Activated CD4-positive, alpha-beta T cell treated with anti-CD3 and anti-CD28 coated beads, Interleukin-2, amount 10 ng/mL, durations not matched to agents 7 days and 5 days (primary cell): ENCODE data around the gene ZBTB17. TPM values are rescaled to one million over a fixed set of nuclear protein-coding genes. Genes with fewer than 3 reads are reported as not detected.

Experiments used
- CTCF ChIA-PET: fragments of 350-600 bp; sonication (Branson Sonifier 250); formaldehyde crosslinking; loops from one replicate; lab custom pipeline; 2021; ENCODE audit warnings: antibody characterized with exemption; lab: Charles Lee
- POLR2A ChIA-PET: fragments of 350-600 bp; sonication (Branson Sonifier 250); formaldehyde crosslinking; loops from one replicate; lab custom pipeline; 2021; ENCODE audit warnings: antibody characterized with exemption; lab: Charles Lee
- DNase-seq: peaks from one replicate; pipeline ENCODE4 v3.0.0-alpha.2; 2020
- H3K27ac Mint-ChIP-seq: one replicate; pipeline ENCODE4 v1.8.0; 2021; ENCODE audit warnings: mild to moderate bottlenecking, moderate library complexity, mixed read lengths
- H3K27me3 Mint-ChIP-seq: one replicate; pipeline ENCODE4 v1.8.0; 2021; ENCODE audit warnings: mixed read lengths
- H3K36me3 Mint-ChIP-seq: one replicate; pipeline ENCODE4 v1.8.0; 2021; ENCODE audit warnings: low read depth, mixed read lengths
- H3K4me1 Mint-ChIP-seq: one replicate; pipeline ENCODE4 v1.8.0; 2021; ENCODE audit warnings: mixed read lengths
- H3K4me3 Mint-ChIP-seq: one replicate; pipeline ENCODE4 v1.8.0; 2021; ENCODE audit warnings: mild to moderate bottlenecking, moderate library complexity, mixed read lengths
- H3K9me3 Mint-ChIP-seq: one replicate; pipeline ENCODE4 v1.8.0; 2021; ENCODE audit warnings: mixed read lengths
- total RNA-seq, 2 experiments: library from RNA; stranded (reverse); gene quantifications; one replicate each; pipeline ENCODE4 v1.2.3, GENCODE V29; 2021

Gene ZBTB17
- total RNA-seq, 2 experiments from 2014 or later, result 34.8 to 38.8 TPM

- Mint-ChIP-seq H3K4me3 (no peak overlapping the region), H3K4me1 (peaks cover 32% of the 10 kb centered on the region), H3K9me3 (no peaks in the 10 kb centered on the region), H3K27ac (no peak overlapping the region), H3K36me3 (peaks cover 21% of the 10 kb centered on the region), H3K27me3 (no peaks in the 10 kb centered on the region)
- POLR2A ChIA-PET, result no interaction called here
- CTCF ChIA-PET, result no interaction called here
- no peak for DNase-seq
Observed at GRCh38 chr1:15945832-15946448, 30.0 kb downstream of the ZBTB17 start.

GRCh38 chr1:15945011-15945831, 30.7 kb downstream of the ZBTB17 start:
- DNase-seq, result no peak
- ChIA-PET CTCF (no interaction called here), POLR2A (no interaction called here)
- no peaks in the 10 kb centered on the region for H3K27me3 Mint-ChIP-seq
- peaks cover 25% of the 10 kb centered on the region for H3K36me3 Mint-ChIP-seq
- no peak overlapping the region for H3K27ac Mint-ChIP-seq
- no peaks in the 10 kb centered on the region for H3K9me3 Mint-ChIP-seq
- H3K4me1 Mint-ChIP-seq, result peaks cover 25% of the 10 kb centered on the region
- H3K4me3 Mint-ChIP-seq, result no peak overlapping the region

GRCh38 chr1:15944308-15945010, 31.4 kb downstream of the ZBTB17 start:
- H3K4me3 Mint-ChIP-seq, result no peak overlapping the region
- peaks cover 30% of the 10 kb centered on the region for H3K36me3 Mint-ChIP-seq
- POLR2A ChIA-PET, result no interaction called here
- CTCF ChIA-PET, result no interaction called here
- DNase-seq, result no peak
- peaks cover 17% of the 10 kb centered on the region for H3K4me1 Mint-ChIP-seq
- no peaks in the 10 kb centered on the region for H3K27me3 Mint-ChIP-seq
- no peak overlapping the region for H3K27ac Mint-ChIP-seq
- no peaks in the 10 kb centered on the region for H3K9me3 Mint-ChIP-seq

- POLR2A ChIA-PET, result no interaction called here
- Mint-ChIP-seq H3K36me3 (peaks cover 35% of the 10 kb centered on the region), H3K27ac (no peak overlapping the region)
Observed at GRCh38 chr1:15943992-15944307, 32.0 kb downstream of the ZBTB17 start.

GRCh38 chr1:15943328-15943991, 32.4 kb downstream of the ZBTB17 start:
- no peaks in the 10 kb centered on the region for H3K27me3 Mint-ChIP-seq
- CTCF ChIA-PET, result interaction anchor here (1.0 to 1.2 kb wide), 3 partner anchors 20 to 37 kb away, joined by 3 read pairs; no protein-coding TSS in a partner anchor
- no peak for DNase-seq
- peaks cover 39% of the 10 kb centered on the region for H3K36me3 Mint-ChIP-seq
- no peaks in the 10 kb centered on the region for H3K9me3 Mint-ChIP-seq
- H3K4me1 Mint-ChIP-seq, result peaks cover 8% of the 10 kb centered on the region
- H3K27ac Mint-ChIP-seq, result no peak overlapping the region
- no peak overlapping the region for H3K4me3 Mint-ChIP-seq
- POLR2A ChIA-PET, result no interaction called here

More at GRCh38 chr1:15943992-15944307, 32.0 kb downstream of the ZBTB17 start:
- CTCF ChIA-PET, result interaction anchor here (1.2 kb wide), 1 partner anchor 20 kb away, joined by 3 read pairs; no protein-coding TSS in a partner anchor
- Mint-ChIP-seq H3K4me1 (peaks cover 12% of the 10 kb centered on the region), H3K27me3 (no peaks in the 10 kb centered on the region), H3K4me3 (no peak overlapping the region), H3K9me3 (no peaks in the 10 kb centered on the region)
- no peak for DNase-seq

GRCh38 chr1:15942661-15943327, 33.1 kb downstream of the ZBTB17 start:
- no peaks in the 10 kb centered on the region for H3K9me3 Mint-ChIP-seq
- H3K4me1 Mint-ChIP-seq, result peaks cover 3% of the 10 kb centered on the region
- H3K27me3 Mint-ChIP-seq, result no peaks in the 10 kb centered on the region
- no peak for DNase-seq
- H3K27ac Mint-ChIP-seq, result no peak overlapping the region
- no peak overlapping the region for H3K4me3 Mint-ChIP-seq
- peaks cover 37% of the 10 kb centered on the region for H3K36me3 Mint-ChIP-seq
- CTCF ChIA-PET, result interaction anchor here (1.0 to 1.2 kb wide), 4 partner anchors 8 to 36 kb away, joined by 3 read pairs; no protein-coding TSS in a partner anchor
- POLR2A ChIA-PET, result no interaction called here

GRCh38 chr1:15941899-15942660, 33.8 kb downstream of the ZBTB17 start:
- POLR2A ChIA-PET, result no interaction called here
- H3K27me3 Mint-ChIP-seq, result no peaks in the 10 kb centered on the region
- CTCF ChIA-PET, result interaction anchor here (1.0 to 1.1 kb wide), 3 partner anchors 9 to 35 kb away, joined by 3 read pairs; no protein-coding TSS in a partner anchor
- H3K4me1 Mint-ChIP-seq, result no peaks in the 10 kb centered on the region
- H3K27ac Mint-ChIP-seq, result no peak overlapping the region
- DNase-seq, result no peak
- no peaks in the 10 kb centered on the region for H3K9me3 Mint-ChIP-seq
- peaks cover 40% of the 10 kb centered on the region for H3K36me3 Mint-ChIP-seq
- no peak overlapping the region for H3K4me3 Mint-ChIP-seq

GRCh38 chr1:15941044-15941840, 34.7 kb downstream of the ZBTB17 start:
- no peak for DNase-seq
- Mint-ChIP-seq H3K4me3 (no peak overlapping the region), H3K27ac (no peak overlapping the region), H3K27me3 (no peaks in the 10 kb centered on the region), H3K36me3 (peaks cover 39% of the 10 kb centered on the region), H3K4me1 (no peaks in the 10 kb centered on the region), H3K9me3 (no peaks in the 10 kb centered on the region)
- POLR2A ChIA-PET, result no interaction called here
- CTCF ChIA-PET, result interaction anchor here (1.0 kb wide), 1 partner anchor 10 kb away, joined by 3 read pairs; no protein-coding TSS in a partner anchor

- Mint-ChIP-seq H3K27ac (no peak overlapping the region), H3K4me3 (no peak overlapping the region), H3K4me1 (no peaks in the 10 kb centered on the region), H3K9me3 (no peaks in the 10 kb centered on the region), H3K36me3 (peaks cover 44% of the 10 kb centered on the region), H3K27me3 (no peaks in the 10 kb centered on the region)
- ChIA-PET CTCF (no interaction called here), POLR2A (no interaction called here)
- no peak for DNase-seq
Observed at GRCh38 chr1:15940110-15941043, 35.5 kb downstream of the ZBTB17 start.

GRCh38 chr1:15939181-15940109, 36.5 kb downstream of the ZBTB17 start:
- ChIA-PET CTCF (no interaction called here), POLR2A (no interaction called here)
- Mint-ChIP-seq H3K27ac (peak overlapping the region; percentile 63), H3K36me3 (peaks cover 51% of the 10 kb centered on the region), H3K4me1 (no peaks in the 10 kb centered on the region), H3K9me3 (no peaks in the 10 kb centered on the region), H3K27me3 (no peaks in the 10 kb centered on the region), H3K4me3 (no peak overlapping the region)
- DNase-seq, result no peak
